NCI-H1694 treated with DMSO at 0.1 percent for 48 hours (cell line): ENCODE data around the gene PLEKHA6.

Source experiments
- DNase-seq: peaks from one replicate; lab custom pipeline; 2025; lab: John Stamatoyannopoulos, UW

PLEKHA6 gene

DNA sequence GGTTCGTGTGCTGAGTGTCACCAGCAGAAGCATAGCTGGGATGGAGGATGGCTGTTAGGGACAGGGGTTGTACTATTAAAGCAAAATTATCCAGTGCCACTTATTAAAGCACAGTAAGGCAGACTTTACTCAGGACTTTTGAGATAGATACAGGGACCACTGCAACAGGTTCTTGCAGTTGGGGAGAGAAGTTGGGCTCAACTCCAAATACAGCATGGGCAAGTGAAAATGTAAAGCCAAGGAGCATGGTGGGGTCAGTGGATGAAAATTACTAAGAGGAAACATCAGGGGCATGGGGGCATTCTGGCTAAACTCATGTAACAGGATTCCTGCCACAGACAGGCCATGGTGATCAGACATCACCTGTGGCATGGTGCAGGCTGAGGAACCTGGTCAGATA, 178.6 kb downstream of the PLEKHA6 start:
- no peak for DNase-seq

DNA sequence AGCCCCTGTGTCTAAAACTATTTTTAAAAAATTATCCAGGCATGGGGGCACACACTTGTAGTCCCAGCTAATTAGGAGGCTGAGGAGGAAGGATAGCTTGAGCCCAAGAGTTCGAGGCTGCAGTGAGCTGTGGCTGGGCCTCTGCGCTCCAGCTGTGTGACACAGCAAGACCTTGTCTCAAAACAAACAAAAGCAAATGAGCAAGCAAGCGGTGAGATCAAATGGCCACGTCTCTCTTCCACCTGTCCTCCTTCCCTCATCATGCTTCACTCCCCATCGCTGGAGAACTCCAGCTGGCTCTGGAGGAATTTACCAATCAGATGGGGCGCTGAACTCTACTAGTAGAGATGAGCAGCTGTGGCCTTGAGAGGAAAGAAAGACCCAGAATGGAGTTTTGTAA, 179.6 kb downstream of the PLEKHA6 start:
- no peak for DNase-seq

DNA sequence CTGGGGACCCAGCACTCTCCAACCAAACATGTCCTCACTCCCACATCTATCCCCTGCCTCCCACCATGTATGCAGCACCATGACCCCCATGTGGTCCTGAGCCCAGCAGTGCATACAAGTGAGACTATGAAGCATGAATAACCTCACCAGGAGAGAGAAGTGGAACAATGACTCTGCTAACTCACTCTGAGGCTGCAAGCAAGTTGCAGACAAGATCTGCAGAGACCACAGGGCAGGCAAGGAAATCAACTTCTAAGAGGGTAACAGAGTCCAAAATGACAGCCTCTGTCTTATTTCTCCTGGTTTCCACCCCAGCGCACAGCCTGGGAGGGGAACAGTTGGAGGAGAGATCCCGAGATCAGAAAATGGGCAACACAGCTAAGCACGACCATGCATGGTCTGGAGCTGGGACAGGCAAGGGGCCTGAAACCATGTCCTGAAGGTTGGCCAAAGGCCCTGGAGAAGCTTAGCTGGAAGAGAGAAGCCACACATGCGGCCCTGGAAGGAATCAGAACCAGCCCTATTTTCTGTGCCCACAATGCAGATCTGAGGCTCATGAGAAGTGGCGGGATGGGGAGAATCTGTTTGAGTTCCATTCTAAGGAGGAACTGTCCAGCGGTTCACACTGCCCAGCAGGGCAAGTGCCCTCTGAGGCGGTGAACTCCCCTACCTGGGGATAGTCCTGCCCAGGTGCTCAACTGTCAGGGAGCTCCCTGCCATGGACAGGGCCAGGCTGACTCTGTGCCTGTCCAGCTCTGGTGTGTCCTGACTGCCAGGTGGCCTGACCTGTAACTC, 181.0 kb downstream of the PLEKHA6 start:
- no peak for DNase-seq

DNA sequence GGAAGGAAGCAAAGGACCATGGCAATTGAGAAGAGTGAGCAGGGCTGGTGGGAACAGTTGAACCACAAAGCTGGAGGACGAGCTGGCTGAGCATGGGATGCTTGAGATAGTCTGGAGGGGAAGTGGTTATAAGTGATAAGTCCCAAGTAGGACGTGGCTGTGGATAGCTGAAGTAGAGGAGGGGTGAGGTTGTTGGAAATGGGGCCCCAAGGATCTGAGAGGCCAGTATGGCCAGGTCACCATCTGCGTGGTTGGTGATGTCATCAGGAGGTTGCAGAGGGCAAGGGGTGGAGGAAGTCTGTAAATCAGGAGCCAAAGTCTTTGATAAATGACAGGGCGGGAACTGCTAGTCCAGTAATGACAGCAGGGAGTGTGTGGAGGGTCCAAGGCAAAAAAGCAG, 182.6 kb downstream of the PLEKHA6 start:
- no peak for DNase-seq

DNA sequence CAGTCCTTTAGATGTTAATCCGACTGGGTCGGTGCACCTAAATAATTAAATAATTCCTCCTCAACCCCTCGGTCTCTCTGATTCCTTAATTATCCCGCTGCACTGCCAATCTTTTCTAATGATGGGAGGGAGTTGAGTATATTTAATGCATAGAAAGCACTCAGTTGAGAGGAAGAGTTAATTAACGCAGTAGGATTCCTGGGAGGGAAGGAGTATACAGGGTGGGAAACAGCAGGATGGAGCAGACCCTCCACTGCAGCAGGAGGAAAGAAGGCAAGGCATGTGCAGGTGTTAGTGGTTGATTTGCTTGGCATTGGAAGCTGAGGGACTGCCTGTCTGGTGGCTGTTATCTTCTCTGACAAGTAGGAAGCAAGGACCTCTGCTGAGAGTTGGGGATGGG, 183.7 kb downstream of the PLEKHA6 start:
- DNase-seq: no peak

DNA sequence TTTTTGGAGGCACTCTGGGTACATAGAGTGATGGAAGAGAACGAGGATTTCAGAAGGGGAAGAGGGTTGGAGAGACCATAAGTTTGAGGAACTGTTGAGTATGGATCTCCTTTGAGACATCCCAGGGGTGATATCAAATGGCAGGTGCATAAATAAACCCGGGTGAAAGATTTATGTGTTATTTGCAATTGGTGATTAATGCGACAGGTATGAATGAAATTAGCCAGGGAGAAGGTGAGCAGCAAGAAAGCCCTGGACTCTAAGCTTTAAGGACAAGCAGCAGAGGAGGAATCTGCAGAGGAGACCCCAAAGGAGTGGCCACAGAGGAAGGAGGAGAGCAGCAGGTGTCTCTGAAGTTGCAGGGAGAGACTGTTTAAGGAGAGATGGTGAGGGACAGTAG, 184.8 kb downstream of the PLEKHA6 start:
- DNase-seq: no peak

DNA sequence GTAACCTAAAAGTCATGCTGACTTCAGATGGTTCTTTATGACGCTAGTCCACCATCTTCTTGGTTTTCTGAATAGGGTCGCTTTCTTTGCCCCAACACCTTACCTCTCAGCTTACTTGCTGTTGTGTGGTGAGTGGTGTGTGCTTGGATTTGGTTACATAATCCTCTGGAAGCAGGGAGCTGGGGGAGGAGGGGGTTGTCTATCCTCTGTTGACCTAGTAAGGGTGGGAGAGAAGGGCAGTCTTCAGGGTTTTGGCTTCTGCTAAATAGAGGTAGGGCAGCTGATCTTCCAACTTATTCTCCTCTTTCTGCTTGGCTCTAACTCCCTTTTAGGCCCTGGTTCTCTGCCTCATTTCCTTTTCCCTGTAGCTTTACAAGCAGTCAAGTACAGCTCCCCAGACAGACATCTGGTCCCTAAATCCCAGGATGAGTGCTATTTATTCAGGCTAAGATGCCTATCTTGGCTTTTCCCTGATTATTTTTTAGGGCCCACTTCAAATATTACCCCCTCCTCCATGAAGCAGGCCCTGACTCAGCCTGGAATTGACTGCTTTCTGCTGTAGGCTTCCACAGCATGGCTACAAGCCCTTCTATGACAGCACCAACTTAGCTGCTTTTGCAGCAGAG, 187.2 kb downstream of the PLEKHA6 start:
- no peak for DNase-seq

DNA sequence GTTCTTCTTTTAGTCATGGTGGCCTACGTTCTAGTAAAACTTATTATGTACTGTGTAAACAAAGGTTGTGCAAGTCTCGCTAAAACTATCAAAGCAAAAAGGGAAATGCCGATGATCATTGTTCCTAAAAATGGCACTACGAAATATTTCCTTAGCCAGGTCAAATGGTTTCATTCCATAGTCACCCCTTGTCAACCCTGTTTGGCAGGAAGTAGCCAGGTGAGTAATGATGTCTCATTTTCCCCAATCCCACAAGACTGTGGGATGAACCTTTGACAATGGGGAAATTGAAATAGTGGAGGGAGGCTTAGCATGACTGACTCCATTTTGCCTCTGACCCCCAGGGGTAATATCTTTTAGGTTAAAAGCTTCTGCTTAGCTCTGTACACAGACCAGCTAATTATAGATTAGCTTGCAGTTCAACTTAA, 188.0 kb downstream of the PLEKHA6 start:
- no peak for DNase-seq

DNA sequence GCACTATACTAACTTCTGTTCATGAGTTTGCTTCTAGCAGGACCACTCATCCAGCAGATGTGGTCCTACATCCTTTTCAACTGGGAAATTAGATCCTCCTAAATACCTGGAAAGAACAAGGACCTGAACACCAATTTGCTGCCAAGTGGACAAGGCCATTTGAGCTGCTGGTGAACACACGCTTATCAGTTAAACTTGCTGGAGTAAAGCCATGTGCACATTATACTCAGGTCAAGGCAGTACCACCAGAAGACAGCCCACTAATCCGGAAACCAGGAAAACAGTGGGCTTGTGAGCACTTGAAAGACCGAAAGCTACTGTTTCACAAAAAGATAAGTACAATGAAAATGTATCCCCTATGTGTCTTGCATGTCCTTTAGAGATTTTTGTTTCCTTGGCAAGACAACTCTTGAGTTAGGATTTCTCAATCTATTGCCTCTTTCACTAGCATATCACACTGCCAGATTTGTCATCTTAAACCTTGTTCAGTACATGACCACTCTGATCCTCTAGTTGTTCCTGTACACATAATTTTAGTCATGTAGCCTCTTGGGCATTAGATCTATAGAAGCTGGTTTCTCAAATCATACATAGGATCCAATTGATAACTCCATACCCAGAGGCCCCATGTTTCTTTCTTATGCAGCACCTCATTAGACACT, 189.1 kb downstream of the PLEKHA6 start:
- DNase-seq: no peak

DNA sequence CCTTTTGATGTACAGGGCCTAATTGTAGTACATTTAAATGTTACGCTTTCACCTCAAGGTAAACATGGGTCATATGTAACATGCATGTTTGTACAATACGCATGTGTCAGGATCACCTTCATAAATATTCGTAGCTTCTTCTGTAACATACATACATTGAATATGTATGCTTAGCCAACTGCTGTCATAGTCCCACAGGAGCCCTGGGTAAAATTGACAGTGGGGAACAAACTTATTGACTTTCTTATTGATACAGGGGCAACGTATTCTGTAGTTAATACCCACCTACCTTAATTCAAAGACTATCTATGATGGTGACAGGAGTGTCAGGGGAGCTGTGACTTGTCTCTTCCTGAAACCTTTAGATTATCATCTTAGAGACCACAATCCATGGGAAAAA, 189.9 kb downstream of the PLEKHA6 start:
- DNase-seq: no peak
